Nephron (organoid): ENCODE data around the gene MPST.
A peak's percentile ranks its signal among the peaks of the same experiment; 100 is the strongest.

Experiments
- H3K27ac Mint-ChIP-seq, 3 experiments: 2 replicates each; pipeline ENCODE4 v1.8.0; 2020; ENCODE audit warnings: mixed read lengths in 3 of 3, mild to moderate bottlenecking in 2 of 3, moderate library complexity in 1 of 3
- H3K27me3 Mint-ChIP-seq: 2 replicates; pipeline ENCODE4 v1.8.0; 2021; ENCODE audit warnings: low read depth, mild to moderate bottlenecking, moderate library complexity, mixed read lengths
- H3K36me3 Mint-ChIP-seq: 2 replicates; pipeline ENCODE4 v1.8.0; 2020; ENCODE audit warnings: low read depth, mixed read lengths
- H3K4me1 Mint-ChIP-seq: 2 replicates; pipeline ENCODE4 v1.8.0; 2020; ENCODE audit warnings: mixed read lengths
- H3K4me3 Mint-ChIP-seq, 3 experiments: 2 replicates each; pipeline ENCODE4 v1.8.0; 2020; ENCODE audit warnings: mild to moderate bottlenecking in 3 of 3, mixed read lengths in 3 of 3, moderate library complexity in 2 of 3
- H3K9me3 Mint-ChIP-seq: 2 replicates; pipeline ENCODE4 v1.8.0; 2020; ENCODE audit warnings: mixed read lengths
- CTCF ChIP-seq, 3 experiments: fragments of 200-600 bp; sonication (generic); IDR thresholded peaks; one replicate each; pipeline ENCODE4 v1.5.0; 2021; ENCODE audit warnings: antibody characterized with exemption in 3 of 3; ENCODE audit not compliant: unreplicated experiment in 3 of 3

Gene MPST

GRCh38 chr22:37018086-37018814 lies 1.3 kb upstream of the MPST start:
- TF ChIP-seq CTCF (IDR thresholded peaks at IDR 0.05; ENCODE audit: unreplicated experiment in 3 of 3): no peak
- Mint-ChIP-seq H3K9me3 (no peaks in the 10 kb centered on the region), H3K36me3 (no peaks in the 10 kb centered on the region)

GRCh38 chr22:37018815-37019308 lies 680 bp upstream of the MPST start:
- H3K36me3 Mint-ChIP-seq: peaks cover 4% of the 10 kb centered on the region
- H3K4me3 Mint-ChIP-seq: peak overlapping the region; percentile 94
- peaks cover 20% of the 10 kb centered on the region for H3K4me1 Mint-ChIP-seq
- H3K9me3 Mint-ChIP-seq: no peaks in the 10 kb centered on the region
- no peaks in the 10 kb centered on the region for H3K27me3 Mint-ChIP-seq
- H3K27ac Mint-ChIP-seq: peak overlapping the region; percentile 84 to 97 (median 94)
- no peak for TF ChIP-seq CTCF (IDR thresholded peaks at IDR 0.05; ENCODE audit: unreplicated experiment in 3 of 3)

More at GRCh38 chr22:37018086-37018814, 1.3 kb upstream of the MPST start:
- peak overlapping the region; percentile 94 for H3K4me3 Mint-ChIP-seq
- no peaks in the 10 kb centered on the region for H3K27me3 Mint-ChIP-seq
- peaks cover 20% of the 10 kb centered on the region for H3K4me1 Mint-ChIP-seq
- peak overlapping the region; percentile 89 to 97 (median 94) for H3K27ac Mint-ChIP-seq

GRCh38 chr22:37020192-37020479 lies 594 bp downstream of the MPST start:
- Mint-ChIP-seq H3K36me3 (peaks cover 9% of the 10 kb centered on the region), H3K9me3 (no peaks in the 10 kb centered on the region), H3K4me1 (peaks cover 18% of the 10 kb centered on the region), H3K27ac (peak overlapping the region; percentile 91 to 99 (median 97)), H3K4me3 (peak overlapping the region; percentile 93 to 96 (median 95)), H3K27me3 (no peaks in the 10 kb centered on the region)
- TF ChIP-seq CTCF (IDR thresholded peaks at IDR 0.05; ENCODE audit: unreplicated experiment in 3 of 3): peak in 2 of 3 experiments; percentile 3 to 8

- H3K27me3 Mint-ChIP-seq: no peaks in the 10 kb centered on the region
- H3K36me3 Mint-ChIP-seq: peaks cover 17% of the 10 kb centered on the region
- H3K27ac Mint-ChIP-seq: no peak overlapping the region
- no peaks in the 10 kb centered on the region for H3K9me3 Mint-ChIP-seq
- H3K4me3 Mint-ChIP-seq: peak overlapping the region; percentile 30 to 95 (median 93)
- peaks cover 14% of the 10 kb centered on the region for H3K4me1 Mint-ChIP-seq
- TF ChIP-seq CTCF (IDR thresholded peaks at IDR 0.05; ENCODE audit: unreplicated experiment in 3 of 3): no peak
Measured at GRCh38 chr22:37021041-37021440, 1.5 kb downstream of the MPST start.

GRCh38 chr22:37021710-37022482 lies 2.4 kb downstream of the MPST start:
- peak overlapping the region; percentile 68 to 88 (median 75) for H3K27ac Mint-ChIP-seq
- H3K4me1 Mint-ChIP-seq: peaks cover 7% of the 10 kb centered on the region
- peak overlapping the region; percentile 78 to 86 (median 85) for H3K4me3 Mint-ChIP-seq
- H3K9me3 Mint-ChIP-seq: no peaks in the 10 kb centered on the region
- H3K27me3 Mint-ChIP-seq: no peaks in the 10 kb centered on the region
- peak; percentile 55 to 62 (median 56) for TF ChIP-seq CTCF (IDR thresholded peaks at IDR 0.05; ENCODE audit: unreplicated experiment in 3 of 3)
- H3K36me3 Mint-ChIP-seq: peaks cover 22% of the 10 kb centered on the region
